ENCODE results near the gene IMMP2L.

GRCh38 chr7:110764852-110765251, 797.4 kb downstream of the IMMP2L start:
- no peak for TF ChIP-seq SP1 (IDR thresholded peaks at IDR 0.05)
- TF ChIP-seq ELF4 (IDR thresholded peaks at IDR 0.05): no peak
- no peak for TF ChIP-seq ZNF384 (IDR thresholded peaks at IDR 0.05)
- TF ChIP-seq SUZ12 (IDR thresholded peaks at IDR 0.05): no peak
